HG03159 (cell line): Measurements from ENCODE around the gene CMTM1.

Experiments used
- ATAC-seq: cut with Tn5 transposase; IDR thresholded peaks from one replicate; pipeline ENCODE4 v1.9.1; 2021; ENCODE audit warnings: mild to moderate bottlenecking, moderate library complexity; ENCODE audit not compliant: unreplicated experiment

The CMTM1 gene, protein sequence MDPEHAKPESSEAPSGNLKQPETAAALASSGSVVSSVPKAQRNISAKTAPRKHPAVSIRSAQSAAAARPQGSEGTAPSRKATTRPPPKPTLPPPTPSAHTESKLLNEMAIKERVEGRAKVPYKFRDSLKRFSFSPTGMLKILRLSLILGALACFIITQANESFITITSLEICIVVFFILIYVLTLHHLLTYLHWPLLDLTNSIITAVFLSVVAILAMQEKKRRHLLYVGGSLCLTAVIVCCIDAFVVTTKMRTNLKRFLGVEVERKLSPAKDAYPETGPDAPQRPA

DNA sequence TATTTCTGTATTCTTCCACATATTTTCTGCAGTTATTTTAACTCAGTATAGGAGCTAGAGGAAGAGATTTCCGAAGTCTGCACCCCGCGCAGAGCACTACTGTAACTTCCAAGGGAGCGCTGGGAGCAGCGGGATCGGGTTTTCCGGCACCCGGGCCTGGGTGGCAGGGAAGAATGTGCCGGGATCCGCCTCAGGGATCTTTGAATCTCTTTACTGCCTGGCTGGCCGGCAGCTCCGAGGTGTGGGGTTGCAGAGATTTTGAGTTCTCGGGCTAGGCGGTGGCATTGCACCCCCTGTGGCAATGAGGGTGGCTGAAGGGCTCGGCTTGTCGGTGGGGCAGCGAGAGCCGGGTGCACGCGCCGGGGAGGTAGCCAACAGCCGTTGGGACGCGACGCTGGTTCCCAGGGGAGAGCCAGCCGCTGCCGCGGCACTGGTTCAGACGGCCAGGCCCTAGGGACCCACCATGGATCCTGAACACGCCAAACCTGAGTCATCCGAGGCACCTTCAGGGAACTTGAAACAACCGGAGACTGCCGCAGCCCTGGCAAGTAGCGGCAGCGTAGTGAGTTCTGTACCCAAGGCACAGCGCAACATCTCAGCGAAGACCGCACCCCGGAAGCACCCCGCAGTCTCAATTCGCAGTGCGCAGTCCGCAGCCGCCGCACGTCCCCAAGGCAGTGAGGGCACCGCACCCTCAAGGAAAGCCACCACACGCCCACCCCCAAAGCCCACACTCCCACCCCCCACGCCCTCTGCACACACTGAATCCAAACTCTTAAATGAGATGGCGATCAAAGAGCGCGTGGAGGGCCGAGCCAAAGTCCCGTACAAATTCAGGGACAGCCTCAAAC lies at the start of gene CMTM1:
Gene CMTM1 (plus strand): TSS at position 389 of the 851 bp plus-strand sequence. CDS start 75 bp downstream, at position 464.
- no peak for ATAC-seq

DNA sequence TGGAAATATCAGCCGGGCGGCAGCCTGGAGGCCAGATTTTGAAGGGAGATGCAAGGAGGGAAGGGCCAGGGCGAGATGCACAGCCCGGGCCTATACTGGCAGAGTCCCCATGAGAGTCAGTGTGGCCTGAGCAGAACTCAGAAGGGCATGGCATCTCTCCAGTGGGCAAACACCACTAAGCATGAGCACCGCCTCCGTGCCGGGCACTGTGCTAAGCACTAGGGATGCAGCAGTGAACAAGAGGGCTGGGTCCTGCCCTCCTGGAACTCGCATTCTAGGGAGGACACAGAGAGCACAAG lies 49.8 kb upstream of the CMTM1 start:
- no peak for ATAC-seq

DNA sequence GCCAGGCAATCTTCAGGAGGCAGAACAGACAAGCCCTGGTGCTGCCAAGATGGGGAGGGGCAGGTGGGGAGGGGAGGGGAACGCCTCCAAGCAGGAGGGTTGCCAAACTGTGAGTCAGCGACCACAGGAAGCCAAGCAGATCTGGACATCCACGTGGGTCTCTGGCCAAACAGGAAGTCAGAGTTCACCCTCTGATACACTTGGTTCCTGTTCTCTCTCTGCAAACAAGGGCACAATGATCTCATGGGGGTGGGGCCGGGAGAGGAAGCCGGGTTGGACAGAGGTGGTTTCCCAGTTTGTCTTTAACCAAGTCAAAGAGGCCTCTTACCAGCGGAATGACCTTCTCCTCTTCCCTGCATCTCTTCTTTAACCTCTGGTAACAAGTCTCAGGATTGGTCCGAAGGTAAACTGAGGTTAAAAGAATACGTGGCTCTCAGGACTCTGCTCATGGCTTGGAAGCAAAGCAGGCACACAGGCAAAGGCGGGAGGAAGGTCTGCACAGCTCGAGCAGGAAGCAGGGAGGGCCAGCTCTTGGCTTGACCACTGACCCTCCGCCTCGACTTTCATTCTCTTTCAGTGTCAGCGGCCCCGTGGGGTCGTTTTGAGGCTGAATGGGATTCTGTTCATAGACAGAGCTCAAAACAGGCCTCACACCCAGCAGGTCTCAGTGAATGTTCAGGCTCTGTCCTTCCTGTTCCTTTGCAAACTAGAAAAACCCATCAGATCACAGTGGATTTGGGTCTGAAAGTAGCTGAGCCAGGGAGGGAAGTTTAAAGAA lies 49.2 kb upstream of the CMTM1 start:
- peak; percentile 97 for ATAC-seq

DNA sequence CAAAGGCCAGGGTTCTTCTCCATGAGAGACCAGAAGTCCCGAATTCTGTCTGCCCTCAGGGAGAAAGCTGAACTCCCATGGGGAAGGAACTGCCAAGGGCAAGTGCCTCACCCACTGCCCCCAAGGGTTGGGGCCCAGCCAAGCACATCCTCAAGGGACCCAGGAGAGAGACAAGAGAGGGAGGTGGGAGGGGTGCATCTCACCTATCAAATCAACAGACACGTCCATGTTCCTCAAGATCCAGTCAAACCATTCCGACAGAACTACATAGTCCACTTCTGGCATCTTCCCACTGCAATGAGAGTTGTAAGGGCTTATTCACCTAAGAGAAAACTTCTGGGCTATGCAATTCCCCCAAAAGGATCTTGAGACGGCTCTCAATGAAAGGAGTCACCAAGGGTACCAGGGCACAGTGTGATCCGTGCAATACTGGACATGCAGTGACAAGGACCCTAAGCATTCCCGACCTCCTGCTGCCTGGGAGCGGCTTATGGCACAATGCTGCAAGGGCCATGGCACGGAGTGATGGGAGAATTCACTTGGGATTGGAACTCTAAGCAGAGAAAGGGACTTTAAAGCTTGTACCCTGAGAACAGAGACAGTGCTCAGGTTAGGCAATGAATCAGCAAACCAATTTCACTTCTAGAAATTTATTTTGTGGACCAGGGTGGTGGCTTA lies 48.5 kb upstream of the CMTM1 start:
- ATAC-seq: no peak

DNA sequence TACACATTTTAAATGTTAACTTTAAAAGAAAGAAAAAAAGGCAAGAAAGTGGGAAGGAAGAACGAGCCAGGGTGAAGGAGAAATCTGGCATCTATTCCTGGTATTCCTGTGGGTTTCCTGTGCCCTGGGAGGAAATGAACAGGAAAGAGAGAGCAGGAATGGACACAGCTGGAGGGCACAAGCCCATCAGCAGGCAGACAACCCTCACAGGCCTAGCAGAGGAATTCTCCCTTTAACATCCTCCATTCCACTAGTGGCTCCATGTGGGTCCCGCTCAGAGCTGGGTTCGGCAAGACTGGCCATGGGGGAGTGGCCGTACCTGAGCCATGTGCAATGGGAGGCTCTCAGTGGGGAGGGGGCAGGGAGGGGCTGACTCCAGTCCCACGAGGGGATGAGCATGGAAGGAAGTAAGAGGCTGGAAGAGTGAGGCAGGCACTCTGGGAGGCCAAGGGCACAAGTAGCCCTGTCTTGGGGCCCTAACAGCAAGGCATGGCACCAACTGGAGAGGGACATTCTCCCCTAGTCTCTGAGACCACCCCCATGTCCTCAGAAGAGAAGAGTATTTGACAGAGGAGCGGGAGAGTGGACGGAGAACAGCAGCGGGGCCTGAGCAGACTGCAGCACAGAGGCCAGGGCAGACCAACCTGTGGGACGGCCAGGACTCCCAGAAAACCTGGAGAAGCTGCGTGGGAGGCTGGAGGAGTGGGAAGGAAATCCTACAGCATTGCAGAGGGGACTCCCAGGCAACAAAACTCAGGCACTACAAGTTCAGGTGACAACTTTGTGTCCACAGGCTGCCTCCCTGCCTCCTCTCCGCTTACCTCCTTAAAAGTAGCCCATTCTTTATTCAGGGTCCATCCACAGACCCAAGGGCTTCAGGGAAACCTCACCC lies 46.5 kb upstream of the CMTM1 start:
- ATAC-seq: no peak

DNA sequence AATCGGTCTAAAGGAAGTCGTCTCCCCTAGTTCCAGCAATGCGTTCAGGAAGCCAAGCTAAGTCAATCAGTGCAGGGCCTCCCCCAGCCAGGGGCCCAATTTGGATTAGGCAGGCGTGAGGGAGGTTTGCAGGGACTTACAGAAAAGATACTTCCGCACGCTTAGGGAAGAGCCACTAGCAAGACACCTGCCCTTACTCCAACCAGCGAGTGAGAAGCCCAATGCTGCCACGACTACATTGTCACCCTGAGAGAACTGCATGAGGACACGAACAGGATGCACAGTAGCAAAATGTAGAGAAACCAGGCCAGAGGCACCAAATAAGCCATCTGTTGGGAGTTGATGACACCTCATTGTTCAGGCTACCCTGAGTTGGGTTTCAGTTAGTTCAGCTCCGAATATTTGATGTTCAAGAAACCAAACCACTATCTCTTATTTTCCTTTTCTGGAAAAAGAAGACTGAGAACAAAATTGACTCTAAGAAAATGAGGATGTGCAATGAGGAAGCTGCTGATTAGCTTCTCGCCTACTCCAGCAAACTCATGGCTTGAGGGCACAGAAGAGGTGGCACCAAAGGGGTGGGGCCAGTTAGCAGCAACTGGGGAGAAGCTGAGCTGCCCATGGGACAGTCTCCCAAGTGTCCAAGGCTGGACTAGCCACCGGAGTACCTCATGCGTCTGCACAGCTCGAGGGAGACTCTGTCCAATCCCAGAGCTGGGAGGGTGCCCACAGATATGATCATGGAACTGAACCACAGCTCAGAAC lies 45.7 kb upstream of the CMTM1 start:
- ATAC-seq: no peak

DNA sequence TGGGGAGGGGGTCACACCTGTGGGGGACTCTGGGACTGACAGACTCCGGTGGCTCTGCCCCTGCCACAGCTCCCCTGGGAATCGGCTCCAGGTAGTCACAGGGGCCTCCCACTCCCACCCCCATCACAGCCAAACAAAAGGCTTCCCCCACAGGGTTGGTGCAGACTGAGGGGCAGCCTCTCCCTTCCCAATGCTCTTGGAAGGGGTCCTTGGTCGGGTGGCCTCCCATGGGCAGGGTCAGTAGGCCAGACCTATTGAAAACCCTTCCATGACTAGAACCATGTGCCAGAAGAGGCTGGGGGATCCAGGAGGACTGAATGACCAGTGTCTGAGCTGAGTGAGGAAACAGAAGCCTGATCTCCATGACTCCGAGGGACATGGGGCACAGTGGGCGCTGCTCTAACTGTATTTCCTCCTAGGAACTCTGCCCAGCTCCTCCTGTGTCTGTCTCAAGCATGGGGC lies 45.0 kb upstream of the CMTM1 start:
- ATAC-seq: no peak

DNA sequence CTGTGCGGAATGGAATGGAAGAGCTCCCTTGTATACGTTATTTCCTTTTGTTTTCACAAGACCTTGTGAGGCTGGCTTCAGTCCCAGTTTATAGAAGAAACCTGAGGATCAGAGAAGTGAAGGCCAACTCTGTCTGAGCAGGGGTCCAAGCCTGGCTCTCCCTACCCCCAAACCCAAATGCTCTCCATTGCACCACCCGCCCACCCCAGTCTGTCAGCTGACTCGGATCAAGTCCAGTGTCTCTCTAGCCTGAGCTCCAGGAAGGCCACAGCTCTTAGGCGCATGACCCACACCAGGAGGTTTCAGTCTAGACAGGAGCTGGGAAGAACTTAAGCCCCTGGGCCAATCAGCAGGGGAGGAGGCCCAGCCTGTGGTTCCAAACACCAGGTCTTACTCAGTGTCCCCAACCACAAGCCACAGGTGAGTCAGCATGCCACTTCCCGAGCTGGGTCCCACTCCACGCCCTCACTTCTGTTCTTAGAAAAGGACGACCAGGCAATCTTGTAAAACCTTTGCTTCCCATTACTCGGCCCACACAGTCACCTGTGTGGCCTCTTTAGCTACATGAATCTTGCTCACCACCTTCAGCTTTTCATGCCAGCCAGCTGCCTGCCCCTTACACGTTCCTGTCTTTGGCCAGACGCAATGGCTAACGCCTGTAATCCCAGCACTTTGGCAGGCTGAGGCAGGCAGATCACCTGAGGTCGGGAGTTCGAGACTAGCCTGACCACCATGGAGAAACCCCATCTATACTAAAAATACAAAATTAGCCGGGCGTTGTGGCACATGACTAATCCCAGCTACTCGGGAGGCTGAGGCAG lies 44.1 kb upstream of the CMTM1 start:
- peak; percentile 40 for ATAC-seq

DNA sequence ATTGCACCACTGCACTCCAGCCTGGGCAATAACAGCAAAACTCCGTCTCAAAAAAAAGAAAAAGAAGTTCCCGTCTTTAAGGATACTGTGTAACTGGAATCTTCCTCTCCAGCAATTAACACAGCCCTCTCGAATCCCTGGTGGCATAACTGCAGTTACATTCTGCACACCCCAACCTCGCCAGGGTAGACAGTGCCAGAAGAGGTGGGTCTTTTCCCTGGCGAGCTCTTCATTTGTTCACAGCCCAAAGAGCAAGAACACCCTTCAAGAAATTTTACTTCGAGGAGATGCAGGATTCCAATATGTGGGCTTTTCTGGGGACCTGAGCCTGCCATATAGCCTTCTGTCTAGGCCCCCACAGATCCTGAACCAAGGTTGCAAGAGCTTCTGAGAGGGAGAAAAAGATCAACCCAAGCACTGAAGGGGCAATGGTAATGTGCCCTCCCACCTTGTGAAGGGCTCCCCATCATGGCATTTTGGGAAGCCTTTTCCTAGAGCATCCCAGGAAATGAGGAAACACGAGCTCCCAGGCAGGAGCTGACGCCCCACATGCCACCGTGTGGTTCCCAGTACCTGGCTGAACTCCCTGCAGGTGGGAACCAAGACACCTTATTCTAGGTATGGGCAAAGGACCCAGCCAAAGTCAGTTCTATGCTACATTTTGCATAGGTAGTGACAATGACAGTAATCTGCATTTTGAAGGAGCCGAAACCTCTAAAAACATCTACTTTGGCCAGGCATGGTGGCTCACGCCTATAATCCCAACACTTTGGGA lies 43.2 kb upstream of the CMTM1 start:
- no peak for ATAC-seq

DNA sequence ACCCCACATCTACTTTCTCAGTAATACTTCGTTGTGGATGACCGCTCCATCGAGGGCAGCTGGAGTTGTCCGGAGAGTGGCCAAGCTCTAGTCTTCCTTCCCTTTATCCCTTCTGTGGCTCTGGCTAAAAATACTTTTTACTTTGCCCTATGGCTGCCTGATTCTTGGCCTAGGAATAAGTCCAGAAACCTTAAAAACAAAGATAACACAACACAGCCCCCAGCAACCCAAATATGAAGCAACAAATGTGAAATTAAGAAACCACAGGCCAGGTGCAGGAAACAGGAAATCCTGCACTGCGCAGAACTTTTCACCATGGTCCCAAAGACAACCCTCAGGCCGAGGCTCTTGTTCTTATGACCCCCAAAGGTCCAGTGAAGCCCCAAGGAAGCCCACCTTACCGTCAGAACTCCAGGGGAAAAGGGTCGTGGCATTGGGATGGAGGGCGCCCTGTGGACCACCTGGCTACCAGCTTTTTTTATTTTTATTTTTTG lies 42.3 kb upstream of the CMTM1 start:
- peak; percentile 42 for ATAC-seq

DNA sequence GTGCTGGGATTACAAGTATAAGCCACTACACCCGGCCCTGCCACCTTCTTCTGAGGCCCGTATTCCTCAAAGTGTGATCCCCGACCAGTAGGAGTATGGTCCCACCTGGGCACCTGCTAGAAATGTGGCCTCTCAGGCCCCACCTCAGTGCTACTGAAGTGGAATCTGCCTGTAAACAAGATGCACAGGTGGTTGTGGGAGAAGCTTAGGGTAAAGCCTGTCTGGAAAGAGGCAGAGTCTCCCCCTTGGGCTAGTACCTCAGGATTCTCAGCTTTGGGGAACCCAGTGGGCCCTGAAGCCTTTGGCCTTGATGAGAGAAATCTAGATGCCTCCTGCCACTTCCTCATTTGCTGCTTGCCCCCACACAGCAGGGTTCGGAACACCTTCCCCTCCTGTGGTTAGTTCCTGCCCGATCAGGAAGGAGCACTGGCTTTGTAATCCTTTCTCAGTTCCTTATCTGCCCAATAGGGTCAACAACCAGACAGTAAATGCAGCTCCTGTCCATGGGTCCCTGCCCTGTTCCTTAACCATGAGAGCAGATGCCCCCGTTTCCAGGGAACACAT lies 41.6 kb upstream of the CMTM1 start:
- ATAC-seq: peak; percentile 71

DNA sequence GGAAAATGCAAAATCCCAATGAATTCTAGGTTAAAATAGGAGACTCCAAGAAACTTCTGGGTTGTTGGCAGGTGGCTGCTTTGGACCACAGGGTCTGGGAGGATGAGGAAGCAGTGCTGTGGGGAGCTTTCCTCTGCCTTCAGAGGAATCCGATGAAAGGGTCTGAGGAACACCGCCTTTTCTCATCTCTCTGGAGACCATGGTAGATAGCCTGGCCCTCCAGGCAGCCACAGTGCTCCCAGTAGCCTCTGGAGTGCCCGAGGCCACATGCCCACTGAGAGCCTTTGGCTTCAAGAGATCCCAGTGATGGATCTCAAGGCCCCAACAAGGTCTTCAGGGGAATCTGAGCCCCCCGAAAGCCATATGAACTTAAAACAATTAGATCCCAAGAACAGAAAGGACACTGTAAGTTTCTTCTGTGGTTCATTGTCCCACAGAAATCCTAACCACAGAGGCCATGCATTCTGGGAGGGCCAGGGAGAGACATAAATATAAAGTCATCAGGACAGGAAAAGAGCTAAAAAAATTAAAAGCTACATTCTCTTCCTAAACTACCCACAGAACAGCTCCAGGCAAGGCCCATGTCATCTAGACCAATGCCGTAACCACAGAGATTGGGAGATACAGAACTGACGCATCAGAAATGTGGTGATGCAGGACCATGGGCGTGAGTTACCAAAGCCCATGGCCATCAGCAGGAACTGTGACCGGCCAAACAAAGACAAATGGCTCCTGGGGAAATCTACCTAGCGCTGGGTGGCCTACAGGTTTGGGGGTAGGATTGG lies 40.7 kb upstream of the CMTM1 start:
- ATAC-seq: no peak

DNA sequence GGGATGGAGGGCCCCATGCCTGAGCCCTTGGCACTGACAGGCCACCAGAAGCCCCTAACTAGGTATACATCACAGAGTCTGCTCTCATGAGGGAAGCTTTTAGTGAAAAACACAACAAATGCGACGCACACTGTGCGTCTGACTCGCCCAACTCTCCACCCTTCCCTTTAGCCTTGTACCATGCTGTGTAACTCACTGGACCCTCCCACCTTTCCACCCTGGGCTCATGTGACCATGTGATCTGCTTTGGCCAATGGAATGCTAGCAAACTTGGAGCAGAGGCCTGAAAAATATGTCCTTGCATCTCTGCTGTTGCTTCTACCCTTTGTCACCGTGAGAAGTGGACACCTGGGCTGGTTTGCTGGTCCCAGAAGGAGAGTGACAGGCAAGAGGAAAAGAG lies 37.9 kb upstream of the CMTM1 start:
- ATAC-seq: no peak

DNA sequence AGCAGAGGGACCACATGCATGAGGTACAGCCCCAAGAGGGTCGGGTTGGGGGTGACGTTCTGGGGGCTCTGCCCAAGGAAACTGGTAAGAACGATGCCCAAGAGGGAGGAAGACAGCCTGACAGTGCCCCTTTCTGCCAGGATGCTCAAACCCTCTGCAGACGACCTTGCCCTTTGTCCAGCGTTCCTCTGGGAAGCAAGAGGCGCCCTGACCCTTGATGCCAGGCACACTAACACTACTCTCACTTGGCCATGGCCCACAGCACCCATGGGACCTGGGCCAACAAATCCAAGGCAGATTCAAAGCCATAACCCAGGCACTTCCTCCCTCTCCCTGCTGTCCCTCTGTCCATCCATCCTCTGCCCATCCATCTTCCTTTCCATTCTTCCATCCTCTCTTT lies 36.8 kb upstream of the CMTM1 start:
- ATAC-seq: no peak

DNA sequence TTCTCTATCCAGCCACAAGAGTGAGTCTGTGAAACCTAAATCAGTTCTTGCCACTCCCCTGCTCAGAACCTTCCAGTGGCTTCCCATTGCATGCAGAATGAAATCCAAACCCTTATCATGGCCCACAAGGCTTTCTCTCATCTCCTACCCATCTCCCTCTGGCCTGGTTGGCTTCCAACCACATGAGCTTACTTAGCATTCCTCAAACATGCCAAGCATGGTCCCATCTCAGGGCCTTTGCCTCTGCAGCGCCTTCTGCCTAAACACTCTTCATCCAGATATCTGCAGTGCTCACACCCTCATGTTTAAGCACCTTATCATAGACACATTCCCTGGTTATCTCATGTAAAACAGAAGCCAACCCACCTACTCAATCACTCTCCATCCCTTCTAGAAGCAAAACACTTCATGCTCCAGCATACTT lies 31.9 kb upstream of the CMTM1 start:
- ATAC-seq: no peak

DNA sequence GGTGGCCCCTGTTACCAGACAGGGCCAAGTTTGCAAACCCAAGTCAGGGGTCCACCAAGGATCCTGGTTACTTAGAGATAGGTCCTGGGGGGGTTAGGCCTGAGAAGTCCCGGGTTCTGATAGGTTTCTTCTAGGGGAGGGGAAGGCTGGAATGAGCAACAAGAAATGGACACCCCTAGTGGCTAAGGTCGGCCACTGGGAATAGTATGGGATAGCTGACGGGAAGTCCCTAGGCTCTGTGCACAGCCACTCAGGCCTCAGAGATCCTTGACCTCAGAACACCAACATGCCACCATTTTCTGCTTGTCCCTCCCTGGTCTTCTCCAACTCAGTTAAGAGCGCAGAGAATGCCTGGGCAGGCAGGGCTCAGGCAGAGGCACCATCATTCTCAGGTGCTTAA lies 29.7 kb upstream of the CMTM1 start:
- no peak for ATAC-seq
